ENCODE data around the gene YDJC. TPM values are rescaled to one million over a fixed set of nuclear protein-coding genes. Genes with fewer than 3 reads are reported as not detected.
"Not testable (repeated sequence)": the region's sequence is repeated elsewhere in the genome, so short reads cannot be mapped to it uniquely, and the experiment has no call there.

Gene YDJC
- total RNA-seq, 1 donor from 2014 or later = 27.2 TPM

DNA sequence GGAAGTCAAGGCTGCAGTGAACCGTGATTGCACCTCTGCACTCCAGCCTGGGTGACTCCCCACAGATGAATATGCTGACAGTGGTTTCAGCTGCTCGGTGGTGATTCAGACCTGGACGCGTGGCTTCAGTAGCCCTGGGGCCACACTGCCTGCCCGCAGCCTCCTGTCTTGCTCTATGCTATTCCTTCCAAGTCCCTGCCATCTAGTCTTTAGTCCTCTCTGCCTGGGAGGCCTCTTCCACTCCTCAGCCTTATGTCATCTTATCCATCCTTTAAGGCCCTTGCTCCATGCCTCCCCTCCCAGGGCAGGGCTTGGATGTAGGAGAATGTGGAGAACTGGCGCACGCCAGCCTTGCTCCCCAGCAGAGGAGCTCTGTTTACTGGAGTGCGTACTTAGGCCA is 23.0 kb downstream of the YDJC start:
- DNase-seq (ENCODE audit: low spot score) = no peak

DNA sequence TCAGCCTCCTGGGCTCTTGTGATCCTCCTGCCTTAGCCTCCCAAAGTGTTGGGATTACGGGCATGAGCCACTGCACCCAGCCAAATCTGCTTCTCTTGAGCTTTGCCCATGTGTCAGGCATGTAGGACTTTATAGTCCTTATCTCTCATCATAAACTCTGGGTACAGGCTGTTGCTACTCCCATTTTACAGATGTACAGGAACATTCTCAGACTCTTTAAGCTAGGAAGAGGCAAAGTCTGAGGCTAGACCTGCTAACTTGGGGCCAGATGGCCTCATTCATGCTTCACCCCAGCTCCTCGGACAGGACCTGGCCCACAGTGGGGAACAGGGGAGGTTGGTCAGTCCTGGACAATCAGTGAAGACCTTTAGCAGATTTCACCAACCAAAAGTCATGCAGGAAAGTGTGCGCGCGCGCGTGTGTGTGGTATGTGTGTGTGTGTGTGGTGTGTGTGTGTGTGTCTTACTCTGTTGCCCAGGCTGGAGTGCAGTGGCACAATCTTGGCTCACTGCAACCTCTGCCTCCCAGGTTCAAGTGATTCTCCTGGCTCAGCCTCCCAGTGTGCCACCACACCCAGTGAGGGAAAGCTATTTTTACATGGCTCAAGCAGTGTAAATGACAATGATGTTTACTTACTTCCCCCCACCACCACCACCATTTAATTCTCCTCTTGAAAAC is 23.8 kb downstream of the YDJC start:
- no peak for DNase-seq (ENCODE audit: low spot score)

DNA sequence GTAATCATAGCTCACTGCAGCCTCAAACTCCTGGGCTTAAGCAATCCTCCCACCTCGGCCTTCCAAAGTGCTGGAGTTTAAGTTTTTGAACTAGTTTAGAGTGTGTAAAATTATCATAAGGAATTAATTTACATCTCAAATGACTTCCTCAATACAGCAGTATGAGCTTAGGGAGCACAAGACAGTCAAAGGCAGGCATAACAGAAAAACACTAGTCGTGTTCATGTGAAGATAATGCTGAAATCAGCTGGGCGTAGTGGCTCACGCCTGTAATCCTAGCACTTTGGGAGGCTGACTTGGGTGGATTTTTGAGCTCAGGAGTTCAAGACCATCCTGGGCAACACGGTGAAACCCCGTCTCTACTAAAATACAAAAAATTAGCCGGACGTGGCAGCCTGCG is 25.8 kb downstream of the YDJC start:
- no peak for DNase-seq (ENCODE audit: low spot score)

DNA sequence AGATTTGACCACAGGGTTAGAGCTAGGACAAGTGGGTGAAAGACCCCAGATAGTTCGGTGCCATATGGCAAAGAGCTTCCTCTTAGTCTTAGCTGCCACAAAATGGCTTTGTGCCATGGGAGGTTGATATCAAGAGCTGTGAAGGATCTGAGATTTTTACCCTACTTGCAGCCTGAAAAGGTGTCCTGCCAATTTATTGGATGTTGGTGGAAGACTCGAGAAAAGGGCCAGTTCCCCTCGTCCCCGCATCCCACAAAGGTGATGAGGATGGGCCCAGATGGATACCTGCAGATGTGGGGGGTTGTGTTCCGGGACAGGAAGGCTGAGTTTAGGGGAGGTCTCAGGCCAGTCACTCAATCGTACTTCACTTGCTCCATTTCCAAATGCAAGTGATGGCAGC is 27.2 kb downstream of the YDJC start:
- no peak for DNase-seq (ENCODE audit: low spot score)

DNA sequence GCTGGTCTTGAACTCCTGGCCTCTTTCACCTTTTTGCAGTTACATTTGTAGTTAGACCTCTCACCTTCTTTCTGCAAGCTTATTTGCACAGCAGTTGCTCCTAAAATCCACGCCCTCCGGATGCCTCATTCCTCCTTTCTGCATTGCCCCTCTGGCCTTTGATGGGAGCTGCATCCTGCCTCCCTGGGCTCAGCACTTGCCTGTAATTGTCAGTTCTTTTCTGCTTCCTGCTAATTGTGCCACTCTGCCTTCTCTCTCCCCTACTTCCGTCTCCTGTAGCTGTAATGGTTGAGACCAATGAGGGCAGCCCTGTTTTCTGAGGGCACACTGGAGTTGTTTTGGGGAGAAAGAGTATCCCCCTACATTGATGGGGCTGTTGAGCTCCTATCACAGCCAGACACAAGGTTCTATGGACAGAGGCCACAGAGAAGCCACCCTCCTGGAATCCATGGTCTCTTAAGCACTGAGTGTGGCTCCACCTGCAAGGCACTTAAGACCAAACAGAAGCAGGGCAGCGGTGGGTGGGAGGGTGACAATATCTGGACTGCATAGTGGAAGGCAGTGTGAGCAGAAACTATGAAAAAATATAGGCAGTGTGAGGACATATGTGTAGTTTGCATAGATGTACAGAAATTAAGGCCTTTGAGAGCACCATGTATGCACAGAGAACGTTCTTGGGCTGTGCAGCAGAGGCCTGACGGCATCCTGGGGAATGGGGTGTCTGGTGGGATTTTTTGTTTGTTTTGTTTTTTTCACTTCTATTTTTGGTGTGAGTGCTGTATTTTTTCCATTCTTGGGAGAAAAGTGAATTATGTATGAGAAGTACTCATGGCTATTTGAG is 30.5 kb downstream of the YDJC start:
- no peak for DNase-seq (ENCODE audit: low spot score)

DNA sequence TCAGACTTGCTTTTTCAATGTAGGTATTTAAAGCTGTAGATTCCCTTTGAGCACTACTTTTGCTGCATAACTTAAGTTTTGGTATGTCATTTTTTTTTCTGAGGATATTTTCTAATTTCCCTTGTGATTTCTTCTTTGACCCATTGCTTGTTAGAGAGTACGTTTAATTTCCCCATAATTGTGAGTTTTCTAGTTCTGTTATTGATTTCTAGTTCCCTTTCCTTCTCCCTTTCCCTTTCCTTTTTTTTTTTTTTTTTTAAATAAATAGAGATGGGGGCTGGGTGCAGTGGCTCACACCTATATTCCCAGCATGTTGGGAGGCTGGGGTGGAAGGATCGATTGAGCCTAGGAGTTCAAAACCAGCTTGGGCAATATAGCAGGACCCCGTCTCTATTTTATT is 31.5 kb downstream of the YDJC start:
- DNase-seq (ENCODE audit: low spot score) = no peak

DNA sequence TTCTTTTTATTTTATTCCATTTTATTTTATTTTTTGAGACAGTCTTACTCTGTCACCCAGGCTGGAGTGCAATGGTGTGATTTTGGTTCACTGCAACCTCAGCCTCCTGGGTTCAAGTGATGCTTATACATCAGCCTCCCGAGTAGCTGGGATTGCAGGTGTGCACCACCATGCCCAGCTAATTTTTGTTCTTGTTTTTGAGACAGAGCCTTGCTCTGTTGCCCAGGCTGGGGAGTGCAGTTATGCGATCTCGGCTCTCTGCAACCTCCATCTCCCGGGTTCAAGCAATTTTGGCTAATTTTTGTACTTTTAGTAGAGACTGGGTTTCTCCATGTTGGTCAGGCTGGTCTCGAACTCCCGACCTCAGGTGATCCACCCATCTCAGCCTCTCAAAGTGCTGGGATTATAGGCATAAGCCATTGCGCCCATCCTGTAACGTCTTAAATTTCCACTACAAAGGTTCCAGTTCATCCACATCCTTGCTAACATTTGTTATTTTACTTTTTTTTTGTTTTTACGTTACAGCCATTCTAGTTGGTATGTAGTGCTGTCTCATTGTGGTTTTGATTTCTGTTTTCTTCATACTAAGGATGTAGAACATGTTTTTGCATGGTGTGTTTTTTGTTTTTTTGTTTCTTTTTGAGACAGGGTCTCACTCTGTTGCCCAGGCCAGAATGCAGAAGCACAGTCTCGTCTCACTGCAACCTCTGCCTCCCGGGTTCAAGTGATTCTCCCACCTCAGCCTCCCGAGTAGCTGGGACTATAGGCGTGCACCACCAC is 33.3 kb downstream of the YDJC start:
- not testable (repeated sequence) for DNase-seq (ENCODE audit: low spot score)

DNA sequence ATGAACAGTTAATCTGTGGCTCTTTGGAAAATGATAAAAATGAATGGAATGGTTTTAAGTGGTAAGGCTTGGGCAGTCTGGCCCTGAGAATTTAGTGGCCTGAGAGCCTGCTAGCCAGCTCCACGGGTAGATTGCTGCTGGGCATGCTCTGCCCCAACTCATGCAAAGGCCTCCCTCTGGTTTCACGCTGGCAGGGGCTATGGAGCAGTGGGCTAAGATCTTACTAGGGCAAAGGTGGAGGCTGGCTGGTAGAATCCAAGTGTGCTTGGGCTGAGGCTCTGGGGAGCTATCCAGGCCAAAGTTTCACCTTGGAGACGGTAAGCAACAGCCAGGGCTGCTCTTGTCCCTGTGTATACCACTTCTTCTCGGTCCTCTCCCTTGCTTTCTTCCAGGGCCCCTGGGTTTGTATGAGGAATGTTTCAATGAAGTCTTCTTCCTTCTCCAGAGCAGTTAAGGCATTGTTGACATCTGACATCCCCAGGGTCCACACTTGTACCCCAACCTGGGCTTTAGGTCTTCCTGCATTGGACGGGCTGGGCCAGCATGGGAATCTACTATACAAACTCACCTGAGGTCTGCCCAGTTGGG is 34.9 kb downstream of the YDJC start:
- DNase-seq (ENCODE audit: low spot score) = no peak

DNA sequence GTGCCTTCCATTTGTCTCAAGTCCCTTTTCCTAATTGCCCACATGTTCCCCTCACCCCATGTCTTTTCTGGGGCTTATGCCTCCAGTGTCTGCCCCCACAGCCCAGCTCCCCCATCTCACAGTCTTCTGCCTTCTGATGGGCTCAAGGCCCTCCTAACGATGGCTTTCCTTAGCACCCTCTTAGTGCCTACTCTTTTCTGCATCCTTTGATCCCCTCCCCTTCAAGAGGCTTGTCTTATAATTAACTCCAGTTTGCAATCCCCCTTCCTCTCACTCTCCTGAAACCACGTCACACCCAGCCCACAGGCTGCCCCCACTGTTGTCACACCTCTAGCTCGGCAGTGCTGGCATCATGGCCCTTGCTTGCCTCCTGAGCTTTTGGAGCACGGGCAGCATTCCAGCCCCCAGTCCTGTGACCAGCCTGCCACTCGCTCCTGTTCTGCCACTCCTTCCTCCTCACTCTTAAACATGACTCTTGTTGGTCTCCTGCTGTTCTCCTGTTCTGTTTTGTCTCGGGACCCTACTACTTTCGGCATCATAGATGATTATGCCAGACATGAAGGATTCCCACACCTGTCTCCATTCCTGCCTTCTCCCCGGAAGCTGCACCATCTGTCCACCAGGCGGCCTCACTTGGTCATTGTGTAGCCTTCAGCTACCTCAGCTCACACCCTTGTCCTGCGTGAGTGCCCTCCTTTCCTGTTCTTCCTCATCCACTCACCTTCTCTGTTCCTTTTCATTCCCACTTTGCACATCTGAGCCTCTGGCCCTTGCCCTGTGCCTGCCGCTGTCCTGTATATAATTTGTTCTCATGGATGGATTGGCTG is 36.2 kb downstream of the YDJC start:
- no peak for DNase-seq (ENCODE audit: low spot score)

DNA sequence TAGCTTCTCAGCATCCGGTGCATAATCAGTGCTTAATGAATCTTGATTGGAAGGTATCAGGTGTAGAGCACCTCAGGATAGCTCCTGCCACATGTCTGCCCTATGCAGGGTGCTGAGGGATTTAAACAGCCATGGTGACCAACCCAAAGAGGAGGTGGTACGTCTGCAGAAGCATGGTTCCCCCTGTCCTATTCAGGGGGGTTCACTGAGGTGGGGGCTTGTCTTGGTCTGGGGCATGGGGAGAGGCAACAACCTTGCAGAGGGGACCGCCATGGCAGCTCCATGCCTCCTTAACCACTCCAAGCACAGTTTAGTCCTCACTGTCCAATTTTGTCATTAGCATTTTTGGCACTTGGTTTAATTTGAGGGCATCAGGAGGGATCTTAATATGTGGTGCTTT is 37.4 kb downstream of the YDJC start:
- DNase-seq (ENCODE audit: low spot score) = no peak

DNA sequence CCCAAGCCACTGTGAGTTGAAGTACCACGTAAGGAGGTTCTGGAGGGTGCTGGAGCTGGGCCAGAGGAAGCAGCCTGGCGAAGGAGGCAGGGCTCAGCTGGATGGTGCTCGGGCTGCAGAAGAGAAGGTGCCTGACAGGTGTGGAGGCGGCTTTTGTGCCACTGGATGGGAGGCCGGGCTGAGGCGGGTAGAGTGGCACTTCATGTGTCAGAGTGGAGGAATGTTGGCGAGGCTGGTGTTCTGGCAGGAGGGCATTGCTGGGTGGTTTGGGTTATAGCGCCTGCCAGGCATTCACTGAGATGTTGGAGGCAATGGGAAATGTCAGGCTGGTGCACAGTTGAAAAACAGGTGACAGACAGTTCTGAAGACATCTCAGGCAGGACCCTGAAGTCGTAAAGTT is 38.1 kb downstream of the YDJC start:
- DNase-seq (ENCODE audit: low spot score) = no peak

DNA sequence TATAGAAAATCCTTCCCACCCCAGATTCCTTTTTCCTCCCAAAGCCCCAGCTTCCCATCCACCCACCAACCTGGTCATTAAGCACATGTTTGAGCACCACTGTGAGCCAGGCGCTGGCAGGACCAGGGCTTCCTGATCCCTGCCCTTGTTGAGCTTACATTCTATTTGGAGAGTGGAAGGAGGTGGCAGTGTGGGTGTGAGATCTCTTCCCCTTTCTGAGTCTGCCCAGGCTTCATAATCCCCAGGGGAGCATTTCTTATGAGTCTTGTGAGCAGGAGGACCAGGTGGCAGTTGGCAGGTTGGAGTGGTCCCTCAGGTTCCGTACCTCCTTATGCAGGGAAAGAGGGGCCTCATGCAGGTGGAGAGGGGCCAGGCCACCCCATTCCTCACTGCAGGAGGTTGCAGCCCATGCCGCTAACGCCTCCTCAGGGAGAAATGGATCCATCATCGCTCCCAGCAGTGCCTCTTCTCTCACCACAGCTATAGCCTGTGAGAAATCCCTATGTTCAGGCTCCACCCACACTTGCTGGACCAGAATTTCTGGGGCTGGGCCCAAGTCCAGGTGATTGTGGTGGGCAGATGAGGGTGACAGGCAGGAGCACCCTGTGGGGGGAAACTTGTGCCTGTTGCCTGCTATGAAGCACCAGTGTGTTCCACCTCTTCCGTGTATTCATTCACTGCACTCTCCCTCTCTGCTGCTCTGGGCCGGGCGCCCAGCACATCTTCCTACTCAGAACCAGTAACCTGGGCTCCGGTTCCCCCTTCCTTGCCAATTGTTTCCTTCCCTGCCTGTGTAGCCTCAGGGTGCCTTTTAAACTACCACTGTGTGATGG is 38.8 kb downstream of the YDJC start:
- no peak for DNase-seq (ENCODE audit: low spot score)

DNA sequence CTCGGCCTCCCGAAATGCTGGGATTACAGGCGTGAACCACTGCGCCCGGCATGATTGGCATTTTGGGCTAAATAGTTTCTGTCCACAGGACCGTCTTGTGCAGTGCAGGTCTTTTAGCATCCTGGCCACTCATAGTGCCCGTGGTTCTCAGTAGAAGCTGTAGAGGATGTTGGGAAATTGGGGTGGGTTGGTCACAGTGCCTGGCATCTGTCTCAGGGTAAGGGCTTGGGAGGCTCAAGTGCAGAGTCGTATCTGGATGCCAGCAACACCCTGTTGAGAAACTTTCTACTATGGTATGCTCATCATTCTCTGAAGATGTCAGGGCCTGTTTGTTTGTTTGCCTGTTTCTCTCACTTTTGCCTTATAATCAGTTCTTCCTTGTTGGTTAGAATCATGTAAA is 40.4 kb downstream of the YDJC start:
- DNase-seq (ENCODE audit: low spot score) = no peak

DNA sequence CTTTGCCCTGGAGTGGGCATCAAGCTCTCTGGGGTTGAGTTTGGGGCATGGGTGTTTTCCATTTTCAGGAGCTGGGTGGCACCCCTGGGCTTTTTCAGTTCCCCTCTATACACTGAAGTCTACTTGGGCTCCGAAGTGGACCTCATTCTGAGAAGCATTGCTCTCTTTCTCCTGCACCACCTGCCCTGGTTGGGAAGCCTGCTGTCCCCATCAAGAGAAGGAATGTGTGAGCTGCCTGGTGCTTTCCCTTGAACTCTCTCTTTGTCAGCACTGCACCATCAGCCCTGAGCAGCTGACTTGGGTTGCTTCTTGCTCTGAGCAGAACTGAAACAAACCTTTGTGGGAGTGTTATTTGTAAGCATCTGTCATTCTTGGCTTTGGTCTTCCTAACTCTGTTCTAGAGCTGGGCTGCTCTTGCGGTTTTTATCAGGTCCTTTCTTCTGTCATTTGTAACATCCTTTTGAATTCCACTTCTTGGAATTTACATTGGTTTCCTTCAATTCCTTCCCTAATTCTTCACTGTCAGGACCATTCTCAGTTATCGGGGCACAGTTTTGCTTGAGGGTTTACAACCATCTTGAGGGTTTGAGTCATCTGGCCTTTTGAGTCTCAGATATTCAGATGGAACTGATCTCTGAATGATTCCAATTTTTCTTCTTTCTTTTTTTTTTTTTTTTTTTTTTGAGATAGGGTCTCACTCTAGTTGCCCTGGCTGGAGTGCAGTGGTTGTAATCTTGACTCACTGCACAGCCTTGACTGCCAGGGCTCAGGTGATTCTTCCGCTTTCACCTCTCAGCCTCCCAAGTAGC is 41.8 kb downstream of the YDJC start:
- DNase-seq (ENCODE audit: low spot score) = no peak

DNA sequence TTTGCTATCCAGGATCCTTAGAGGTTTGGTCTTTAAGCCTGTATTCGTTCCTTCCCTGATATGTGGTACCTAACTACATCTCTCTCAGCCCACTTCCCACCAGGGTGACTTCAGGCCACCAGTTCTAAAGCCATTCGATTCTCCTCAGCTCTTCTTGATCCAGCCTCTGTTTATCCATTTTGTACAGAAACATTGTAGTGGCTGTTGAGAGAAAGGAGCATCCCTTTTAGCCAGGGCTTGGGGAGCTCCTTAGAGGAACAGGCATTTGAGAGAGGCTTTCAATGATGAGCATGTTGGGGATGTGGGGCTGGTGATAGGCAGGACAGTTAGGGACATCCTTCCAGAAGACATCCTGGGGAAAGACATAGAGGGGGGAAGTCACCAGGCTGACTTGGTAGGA is 44.4 kb downstream of the YDJC start:
- DNase-seq (ENCODE audit: low spot score) = no peak

DNA sequence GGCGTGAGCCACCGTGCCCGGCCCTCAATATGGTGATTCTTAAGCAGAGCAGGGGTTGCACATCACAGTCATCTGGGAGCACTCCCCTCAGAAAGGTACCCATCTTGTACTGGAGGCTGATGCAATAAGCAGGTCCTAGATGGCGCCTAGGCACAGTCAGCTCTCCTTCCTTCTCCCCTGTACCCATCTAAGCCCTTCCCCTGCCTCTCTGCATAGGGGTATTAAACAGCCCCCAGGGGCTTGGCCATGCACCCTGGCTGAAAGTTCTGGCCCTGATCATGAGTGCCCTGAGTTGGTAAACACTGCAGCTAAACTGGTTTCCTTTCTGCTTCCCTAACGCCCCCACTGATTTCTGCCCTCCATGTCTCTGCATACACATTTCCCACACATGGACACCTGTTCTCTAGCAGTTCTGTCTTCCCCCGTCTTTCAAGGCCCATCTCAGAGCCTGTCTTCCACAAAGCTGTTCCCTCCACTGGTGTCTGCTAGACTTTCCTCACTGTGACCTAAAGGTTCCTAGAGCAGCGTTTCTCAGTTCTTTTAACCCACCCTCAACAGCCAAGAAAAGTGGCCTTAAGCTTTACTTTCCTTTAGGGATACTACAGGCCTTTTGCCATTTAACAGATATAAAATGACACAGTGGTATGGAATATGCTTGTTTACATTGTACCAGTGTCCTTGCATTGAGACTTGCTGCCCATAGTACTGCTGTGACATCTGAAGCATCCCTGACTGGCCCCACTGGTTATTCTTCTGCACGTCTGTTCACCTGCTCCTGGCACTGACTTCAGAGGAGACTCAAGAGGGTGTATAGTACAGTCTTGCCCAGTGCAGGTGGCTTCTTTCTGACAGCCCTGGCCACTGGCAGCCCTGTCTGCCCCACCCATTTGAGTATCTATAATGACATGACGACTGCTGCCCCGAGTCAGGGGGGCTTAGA is 46.8 kb downstream of the YDJC start:
- DNase-seq (ENCODE audit: low spot score) = no peak

DNA sequence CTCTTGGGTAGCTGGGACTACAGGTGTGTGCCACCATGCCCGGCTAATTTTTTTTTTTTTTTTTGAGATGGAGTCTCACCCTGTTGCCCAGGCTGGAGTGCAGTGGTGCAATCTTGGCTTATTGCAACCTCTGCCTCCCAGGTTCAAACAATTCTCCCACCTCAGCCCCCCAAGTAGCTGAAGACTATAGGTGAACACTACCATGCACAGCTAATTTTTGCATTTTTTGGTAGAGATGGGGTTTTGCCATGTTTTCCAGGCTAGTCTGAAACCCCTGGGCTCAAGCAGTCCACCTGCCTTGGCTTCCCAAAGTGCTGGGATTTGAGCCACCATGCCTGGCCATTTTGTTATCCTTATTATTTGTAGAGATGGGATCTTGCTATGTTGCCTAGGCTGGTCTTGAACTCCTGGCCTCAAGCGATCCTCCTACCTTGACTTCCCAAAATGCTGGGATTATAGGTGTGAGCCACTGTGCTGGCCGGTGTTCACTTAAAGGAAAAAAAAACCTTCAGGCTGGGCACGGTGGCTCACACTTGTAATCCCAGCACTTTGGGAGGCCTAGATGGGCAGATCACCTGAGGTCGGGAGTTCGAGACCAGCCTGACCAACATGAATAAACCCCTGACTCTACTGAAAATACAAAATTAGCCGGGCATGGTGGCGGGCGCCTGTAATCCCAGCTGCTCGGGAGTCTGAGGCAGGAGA is 48.7 kb downstream of the YDJC start:
- not testable (repeated sequence) for DNase-seq (ENCODE audit: low spot score)

DNA sequence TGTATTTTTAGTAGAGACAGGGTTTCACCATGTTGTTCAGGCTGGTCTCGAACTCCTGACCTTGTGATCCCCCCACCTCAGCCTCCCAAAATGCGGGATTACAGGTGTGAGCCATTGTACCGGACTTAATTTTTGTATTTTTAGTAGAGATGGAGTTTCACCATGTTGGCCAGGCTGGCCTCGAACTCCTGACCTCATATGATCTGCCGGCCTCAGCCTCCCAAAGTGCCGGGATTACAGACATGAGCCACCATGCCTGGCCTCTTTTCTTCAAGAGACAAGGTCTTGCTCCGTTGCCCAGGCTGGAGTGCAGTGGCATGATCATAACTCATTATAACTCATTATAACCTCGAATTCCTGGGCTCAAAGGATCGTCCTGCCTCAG is 49.2 kb downstream of the YDJC start:
- DNase-seq (ENCODE audit: low spot score) = not testable (repeated sequence)
